Gastrocnemius medialis (tissue), 4 donors: Measurements from ENCODE around the gene FRMPD4.

Experiments
- POLR2A ChIP-seq, 2 donors: fragments of 450-650 bp; IDR thresholded peaks; one replicate each; pipeline ENCODE4 v1.6.1; 2017; ENCODE audit warnings: antibody characterized with exemption in 2 of 2, mild to moderate bottlenecking in 2 of 2, moderate library complexity in 2 of 2
- TF ChIP-seq, protein P1 (sequence below), 5 experiments: fragments of 450-650 bp in 3 of 5; fragments of 200-600 bp in 2 of 5; sonication (generic) in 2 of 5; IDR thresholded peaks in 4 of 5; conservative IDR thresholded peaks in 1 of 5; 1 replicate in 4 of 5; 2 replicates in 1 of 5; pipeline ENCODE4 v1.5.1; 2016 to 2019; ENCODE audit warnings: antibody characterized with exemption in 5 of 5, mild to moderate bottlenecking in 3 of 5, moderate library complexity in 3 of 5

DNA sequence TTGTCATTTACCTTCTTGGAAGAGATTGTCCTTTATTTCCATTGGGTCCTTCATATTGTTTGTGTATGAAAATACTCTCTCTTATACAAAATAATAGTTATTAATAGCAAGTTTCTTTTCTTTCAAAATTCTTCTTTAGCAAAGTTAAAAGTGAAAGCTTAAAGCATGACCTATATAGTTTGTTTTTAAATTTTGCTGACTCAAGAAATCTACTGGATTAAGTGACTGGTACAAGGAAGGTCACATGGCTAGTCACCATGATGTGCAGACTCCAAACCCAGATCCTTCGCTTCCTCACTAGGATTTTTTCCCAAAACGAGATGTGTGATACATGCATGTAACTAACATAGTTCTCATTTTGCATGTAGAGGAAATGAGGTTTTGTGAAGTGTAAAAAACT, 322.7 kb downstream of the FRMPD4 start:
- TF ChIP-seq, protein P1, sequence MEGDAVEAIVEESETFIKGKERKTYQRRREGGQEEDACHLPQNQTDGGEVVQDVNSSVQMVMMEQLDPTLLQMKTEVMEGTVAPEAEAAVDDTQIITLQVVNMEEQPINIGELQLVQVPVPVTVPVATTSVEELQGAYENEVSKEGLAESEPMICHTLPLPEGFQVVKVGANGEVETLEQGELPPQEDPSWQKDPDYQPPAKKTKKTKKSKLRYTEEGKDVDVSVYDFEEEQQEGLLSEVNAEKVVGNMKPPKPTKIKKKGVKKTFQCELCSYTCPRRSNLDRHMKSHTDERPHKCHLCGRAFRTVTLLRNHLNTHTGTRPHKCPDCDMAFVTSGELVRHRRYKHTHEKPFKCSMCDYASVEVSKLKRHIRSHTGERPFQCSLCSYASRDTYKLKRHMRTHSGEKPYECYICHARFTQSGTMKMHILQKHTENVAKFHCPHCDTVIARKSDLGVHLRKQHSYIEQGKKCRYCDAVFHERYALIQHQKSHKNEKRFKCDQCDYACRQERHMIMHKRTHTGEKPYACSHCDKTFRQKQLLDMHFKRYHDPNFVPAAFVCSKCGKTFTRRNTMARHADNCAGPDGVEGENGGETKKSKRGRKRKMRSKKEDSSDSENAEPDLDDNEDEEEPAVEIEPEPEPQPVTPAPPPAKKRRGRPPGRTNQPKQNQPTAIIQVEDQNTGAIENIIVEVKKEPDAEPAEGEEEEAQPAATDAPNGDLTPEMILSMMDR (IDR thresholded peaks at IDR 0.05 in 4 of 5, conservative IDR thresholded peaks at IDR 0.05 in 1 of 5) = no peak
- TF ChIP-seq POLR2A (IDR thresholded peaks at IDR 0.05) = no peak
